HepG2 (cell line): ENCODE measurements around the gene MT1A. TPM values are rescaled to one million over a fixed set of nuclear protein-coding genes. Genes with fewer than 3 reads are reported as not detected.
A peak's percentile ranks its signal among the peaks of the same experiment; 100 is the strongest.

Experiments
- HNF4A ChIP-seq: sonication (generic); formaldehyde crosslinking; IDR thresholded peaks from 2 replicates; pipeline ENCODE4 v1.4.0; 2020; ENCODE audit warnings: missing genetic modification reagents
- HOXA5 ChIP-seq: sonication (generic); formaldehyde crosslinking; IDR thresholded peaks from 2 replicates; pipeline ENCODE4 v1.4.0; 2020; ENCODE audit warnings: missing genetic modification reagents
- KDM1A ChIP-seq: IDR thresholded peaks from 2 replicates; pipeline ENCODE4 v1.6.1; 2016; ENCODE audit warnings: missing compliant biosample characterization
- KLF16 ChIP-seq, 2 experiments: sonication (generic) in 1 of 2; formaldehyde crosslinking in 1 of 2; IDR thresholded peaks; 2 replicates each; pipeline versions ENCODE4 v1.6.1 to v1.8.0; 2016 to 2023; ENCODE audit warnings: missing genetic modification reagents in 2 of 2, missing compliant biosample characterization in 1 of 2
- MATR3 ChIP-seq: sonication (generic); formaldehyde crosslinking; IDR thresholded peaks from 2 replicates; pipeline ENCODE4 v1.4.0; 2020; ENCODE audit warnings: missing genetic modification reagents
- MTERF4 ChIP-seq: sonication (generic); formaldehyde crosslinking; IDR thresholded peaks from 2 replicates; pipeline ENCODE4 v1.8.0; 2023; ENCODE audit warnings: mild to moderate bottlenecking, missing genetic modification reagents
- NFKBIZ ChIP-seq: IDR thresholded peaks from 2 replicates; pipeline ENCODE4 v1.6.1; 2018; ENCODE audit warnings: missing genetic modification reagents, missing compliant biosample characterization
- RBM22 ChIP-seq: fragments of 200-400 bp; formaldehyde crosslinking; optimal IDR thresholded peaks from 2 replicates; pipeline ENCODE3; 2017; ENCODE audit warnings: mild to moderate bottlenecking, low read length, moderate library complexity
- ZBED4 ChIP-seq: sonication (generic); formaldehyde crosslinking; IDR thresholded peaks from 2 replicates; pipeline ENCODE4 v1.4.0; 2020; ENCODE audit warnings: missing genetic modification reagents, borderline replicate concordance
- ZFP36L1 ChIP-seq: sonication (generic); formaldehyde crosslinking; IDR thresholded peaks from 2 replicates; pipeline ENCODE4 v1.8.0; 2022; ENCODE audit warnings: mild to moderate bottlenecking, missing genetic modification reagents, moderate library complexity
- ZNF501 ChIP-seq: sonication (generic); formaldehyde crosslinking; IDR thresholded peaks from 2 replicates; pipeline ENCODE4 v1.5.1; 2020; ENCODE audit warnings: mild to moderate bottlenecking, moderate library complexity, missing genetic modification reagents
- polyA plus RNA-seq, 8 experiments: library from polyadenylated mRNA; depleted of rRNA in 3 of 8; stranded (reverse) in 7 of 8; unstranded in 1 of 8; fragments of >200 nt; fragmentation: Illumina TruSeq in 4 of 8; extraction: Trizol in 4 of 8; gene quantifications; 2 replicates each; pipeline versions ENCODE4 v1.2.1 to v1.2.3, GENCODE V29; 2011 to 2016; ENCODE audit warnings: low read depth in 4 of 8, missing spikeins in 1 of 8, mixed read lengths in 1 of 8; ENCODE audit not compliant: insufficient read depth in 1 of 8
- total RNA-seq, 5 experiments: library from RNA; depleted of rRNA; stranded (reverse); fragments of >200 nt; fragmentation: Illumina TruSeq; extraction: Trizol; gene quantifications; 2 replicates each; pipeline ENCODE4 v1.2.3, GENCODE V29; 2016; ENCODE audit warnings: low read depth in 1 of 5

Gene MT1A
- total and polyA plus RNA-seq, 2 of the 13 experiments (the other 11 are each of a cell fraction or from before 2014, with no cell fraction given) = 8.3 to 10.4 TPM

- no peak for TF ChIP-seq MATR3 (CRISPR knock-in tag)
- TF ChIP-seq MTERF4 (CRISPR knock-in tag) = no peak
- no peak for TF ChIP-seq ZBED4 (CRISPR knock-in tag)
- no peak for TF ChIP-seq RBM22
- no peak for TF ChIP-seq HOXA5 (CRISPR knock-in tag)
- TF ChIP-seq HNF4A (CRISPR knock-in tag) = no peak
- TF ChIP-seq NFKBIZ (CRISPR knock-in tag) = no peak
- 0 out of 4 replicates have a peak, but pooled peaks of 1 of the 2 experiments have one; percentile 10 for TF ChIP-seq KLF16 (CRISPR knock-in tag; IDR thresholded peaks at IDR 0.05)
- no peak for TF ChIP-seq ZFP36L1 (CRISPR knock-in tag)
- TF ChIP-seq ZNF501 (CRISPR knock-in tag) = peak; percentile 72; the same call in 1 of the 2 replicates
- no peak for TF ChIP-seq KDM1A (CRISPR knock-in tag)
Observed at GRCh38 chr16:56643080-56643778, 4.8 kb downstream of the MT1A start (continued).
